CD1c-positive myeloid dendritic cell (primary cell): ENCODE measurements around the gene VWF.
"Not testable (repeated sequence)": the region's sequence is repeated elsewhere in the genome, so short reads cannot be mapped to it uniquely, and the experiment has no call there.

Experiments
- DNase-seq: peaks from one replicate; pipeline ENCODE4 v3.0.0-alpha.2; 2016; ENCODE audit errors: extremely low spot score

VWF gene

DNA sequence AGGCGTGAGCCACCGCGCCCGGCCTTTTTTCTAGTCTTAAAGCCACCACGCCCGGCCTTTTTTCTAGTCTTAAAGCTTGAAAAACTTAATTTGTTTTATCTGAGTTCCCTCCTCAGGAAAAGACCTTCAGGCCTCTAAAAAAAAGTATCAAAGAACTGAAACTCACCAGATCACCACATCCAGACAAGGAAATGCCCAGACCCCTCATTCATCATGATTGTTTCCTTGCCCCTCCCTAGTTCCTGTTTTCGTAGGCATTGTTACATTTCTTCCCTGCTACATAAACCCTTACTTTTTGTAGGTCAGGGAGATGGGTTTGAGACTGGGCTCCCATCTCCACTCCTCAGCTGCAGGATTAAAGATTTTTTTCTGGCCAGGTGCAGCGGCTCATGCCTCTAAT is 21.1 kb upstream of the VWF start:
- peak; percentile 79 for DNase-seq

DNA sequence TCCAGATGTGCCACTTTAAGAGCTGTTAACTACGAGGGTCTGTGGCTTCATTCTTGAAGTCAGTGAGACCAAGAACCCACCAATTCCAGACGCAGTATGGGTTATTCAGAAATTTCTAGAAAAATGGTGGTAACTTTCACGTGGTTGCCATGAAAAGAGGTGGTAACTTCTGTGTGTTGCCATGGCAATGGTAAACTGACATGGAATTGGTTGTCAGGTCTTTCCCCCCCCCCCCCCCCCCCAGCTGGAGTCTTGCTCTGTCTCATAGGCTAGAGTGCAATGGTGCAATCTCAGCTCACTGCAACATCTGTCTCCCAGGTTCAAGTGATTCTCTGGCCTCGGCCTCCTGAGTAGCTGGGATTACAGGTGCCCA is 18.8 kb upstream of the VWF start:
- no peak for DNase-seq

DNA sequence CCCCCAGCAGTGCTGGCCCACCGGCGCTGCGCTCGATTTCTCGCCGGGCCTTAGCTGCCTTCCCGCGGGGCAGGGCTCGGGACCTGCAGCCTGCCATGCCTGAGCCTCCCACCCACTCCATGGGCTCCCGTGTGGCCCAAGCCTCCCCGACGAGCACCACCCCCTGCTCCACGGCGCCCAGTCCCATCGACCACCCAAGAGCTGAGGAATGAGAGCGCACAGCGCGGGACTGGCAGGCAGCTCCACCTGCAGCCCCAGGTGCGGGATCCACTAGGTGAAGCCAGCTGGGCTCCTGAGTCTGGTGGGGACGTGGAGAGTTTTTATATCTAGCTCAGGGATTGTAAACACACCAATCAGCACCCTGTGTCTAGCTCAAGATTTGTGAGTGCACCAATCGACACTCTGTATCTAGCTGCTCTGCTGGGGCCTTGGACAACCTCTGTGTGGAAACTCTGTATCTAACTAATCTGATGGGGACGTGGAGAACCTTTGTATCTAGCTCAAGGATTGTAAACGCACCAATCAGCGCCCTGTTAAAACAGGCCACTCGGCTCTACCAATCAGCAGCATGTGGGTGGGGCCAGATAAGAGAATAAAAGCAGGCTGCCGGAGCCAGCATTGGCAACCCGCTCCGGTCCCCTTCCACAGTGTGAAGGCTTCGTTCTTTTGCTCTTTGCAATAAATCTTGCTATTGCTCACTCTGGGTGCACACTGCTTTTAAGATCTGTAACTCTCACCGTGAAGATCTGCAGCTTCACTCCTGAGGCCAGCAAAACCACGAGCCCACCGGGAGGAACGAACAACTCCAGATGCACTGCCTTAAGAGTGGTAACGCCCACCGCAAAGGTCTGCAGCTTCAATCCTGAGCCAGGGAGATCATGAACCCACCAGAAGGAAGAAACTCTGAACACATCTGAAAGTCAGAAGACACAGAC is 18.2 kb upstream of the VWF start:
- not testable (repeated sequence) for DNase-seq

DNA sequence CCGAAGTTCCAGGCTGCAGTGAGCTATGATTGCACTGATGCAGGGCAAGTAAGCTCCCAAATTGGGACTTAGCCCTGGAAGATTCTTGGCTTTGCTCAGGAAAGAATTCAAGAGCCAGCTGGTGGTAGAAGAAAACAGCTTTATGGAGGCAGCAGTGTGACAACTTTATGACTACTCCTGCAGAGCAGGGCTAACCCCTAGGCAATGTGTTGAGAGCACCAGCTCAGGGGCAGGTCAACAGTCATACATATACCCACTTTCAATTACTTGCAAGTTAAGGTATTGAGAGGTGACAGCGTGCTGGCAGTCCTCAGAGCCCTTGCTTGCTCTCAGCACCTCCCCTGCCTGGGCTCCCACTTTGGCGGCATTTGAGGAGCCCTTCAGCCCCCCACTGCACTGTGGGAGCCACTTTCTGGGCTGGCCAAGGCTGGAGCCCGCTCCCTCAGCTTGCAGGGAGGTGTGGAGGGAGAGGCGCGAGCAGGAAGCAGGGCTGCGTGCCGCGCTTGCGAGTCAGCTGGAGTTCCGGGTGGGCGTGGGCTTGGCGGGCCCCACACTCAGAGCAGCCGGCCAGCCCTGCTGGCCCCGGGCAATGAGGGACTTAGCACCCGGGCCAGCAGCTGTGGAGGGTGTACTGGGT is 17.4 kb upstream of the VWF start:
- not testable (repeated sequence) for DNase-seq

DNA sequence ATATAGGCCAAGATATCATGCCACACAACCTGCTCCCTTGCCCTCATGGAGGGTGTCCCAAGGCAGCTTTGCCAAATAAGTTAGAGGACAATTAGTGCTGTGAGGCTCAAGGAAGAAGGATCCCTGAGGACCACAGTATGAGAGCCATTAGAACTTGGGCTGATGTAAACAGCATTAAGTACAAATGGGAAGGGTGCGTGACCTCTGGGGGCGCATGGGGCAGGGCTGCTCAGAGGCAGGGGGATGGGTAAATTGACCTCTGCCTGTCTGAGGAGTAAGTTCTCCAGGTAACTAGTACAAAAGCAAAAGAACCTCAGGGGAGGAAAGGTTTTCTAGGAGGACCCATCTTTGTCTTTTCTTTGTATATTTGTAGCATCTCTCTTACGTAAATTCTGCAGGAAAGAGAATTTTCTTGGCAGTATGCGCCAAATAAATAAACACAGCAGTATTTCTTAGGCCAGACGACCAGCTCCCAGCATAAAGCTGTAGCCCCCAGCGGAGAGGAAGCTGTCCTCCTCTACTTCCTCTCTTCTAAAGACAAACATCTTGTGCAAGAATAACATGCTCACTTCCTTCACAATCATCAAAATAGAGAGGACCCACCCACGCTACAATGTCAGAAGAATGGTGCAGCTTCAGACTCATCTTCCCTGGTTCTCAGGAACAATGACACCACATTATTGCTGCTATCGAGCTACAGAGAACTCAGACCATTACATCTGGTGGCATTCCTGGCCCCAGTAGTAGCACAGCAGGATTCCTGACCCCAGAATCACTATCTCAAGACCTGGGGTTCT is 16.4 kb upstream of the VWF start:
- peak; percentile 98 for DNase-seq

DNA sequence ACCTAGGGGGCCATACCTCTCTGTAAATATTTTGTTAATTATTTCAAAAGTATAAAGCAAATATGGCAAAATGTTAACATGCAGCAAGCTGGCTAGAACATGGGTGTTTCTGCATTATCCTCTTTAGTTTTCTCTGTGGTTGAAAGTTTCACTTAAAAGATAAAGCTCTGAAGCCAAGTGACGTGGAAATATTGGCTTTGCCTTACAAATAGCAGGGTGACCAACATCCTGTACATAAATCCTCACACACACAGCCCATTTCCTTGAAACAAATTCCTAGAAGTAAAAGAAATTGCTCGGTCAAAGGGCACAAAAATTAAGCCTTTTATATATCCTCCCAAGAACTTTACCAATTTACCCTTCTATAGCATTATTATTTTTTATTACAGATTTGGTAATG is 10.6 kb upstream of the VWF start:
- no peak for DNase-seq

DNA sequence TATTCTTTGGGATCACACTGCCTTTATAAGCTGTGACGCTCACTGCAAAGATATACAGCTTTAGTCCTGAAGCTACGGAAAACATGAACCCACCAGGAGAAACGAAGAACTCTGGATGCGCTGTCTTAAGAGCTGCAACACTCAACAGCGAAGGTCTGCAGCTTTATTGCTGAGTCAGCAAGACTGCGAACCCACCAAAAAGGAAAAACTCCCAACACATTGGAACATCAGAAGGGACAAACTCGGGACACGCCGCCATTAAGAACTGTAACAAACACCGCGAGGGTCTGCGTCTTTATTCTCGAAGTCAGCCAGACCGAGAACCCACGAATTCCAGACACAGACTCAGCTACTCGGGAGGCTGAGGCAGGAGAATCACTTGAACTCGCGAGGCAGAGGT is 9.2 kb upstream of the VWF start:
- no peak for DNase-seq

DNA sequence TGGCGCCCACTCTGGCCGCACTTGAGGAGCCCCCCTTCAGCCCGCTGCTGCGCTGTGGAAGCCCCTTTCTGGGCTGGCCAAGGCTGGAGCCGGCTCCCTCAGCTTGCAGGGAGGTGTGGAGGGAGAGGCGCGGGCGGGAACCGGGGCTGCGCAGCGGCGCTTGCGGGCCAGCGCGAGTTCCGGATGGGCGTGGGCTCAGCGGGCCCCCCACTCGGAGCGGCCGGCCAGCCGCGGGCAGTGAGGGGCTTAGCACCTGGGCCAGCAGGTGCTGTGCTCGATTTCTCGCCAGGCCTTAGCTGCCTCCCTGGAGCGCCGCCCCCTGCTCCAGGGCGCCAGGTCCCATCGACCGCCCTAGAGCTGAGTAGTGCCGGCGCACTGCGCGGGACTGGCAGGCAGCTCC is 8.0 kb upstream of the VWF start:
- DNase-seq, result no peak

DNA sequence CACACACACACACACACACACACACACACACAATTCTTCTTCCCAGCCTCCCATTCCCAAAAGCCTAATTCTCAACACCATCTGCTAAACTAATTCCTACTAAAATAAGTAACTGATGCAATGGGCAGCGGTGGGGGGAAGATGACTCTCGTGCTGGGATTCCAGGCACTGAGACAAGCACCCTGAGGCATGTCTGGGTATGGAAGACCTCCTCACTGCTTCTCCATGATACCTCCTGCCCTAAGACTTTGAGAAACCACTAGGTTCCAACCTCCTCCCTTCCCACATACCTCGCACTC is 789 bp upstream of the VWF start:
- DNase-seq, result no peak

DNA sequence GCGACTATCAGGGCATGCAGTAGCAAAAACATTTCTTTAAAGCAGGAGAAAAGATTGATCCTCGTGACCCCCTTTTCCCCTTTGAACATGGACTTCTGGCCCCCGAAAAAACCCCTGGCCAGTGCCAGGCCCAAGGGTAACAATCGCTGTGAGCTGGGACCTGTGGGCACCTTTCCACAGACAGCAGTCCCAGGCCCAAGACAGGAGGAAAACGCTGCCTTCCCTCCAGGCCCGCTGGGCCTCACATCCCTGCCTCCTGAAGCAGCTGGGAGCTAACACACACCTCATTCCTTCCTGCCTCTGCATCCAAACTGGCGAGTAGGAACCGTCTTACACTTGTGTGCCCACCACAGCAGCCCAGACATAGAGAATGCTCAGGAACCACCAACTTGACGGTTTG is 1.2 kb downstream of the VWF start:
- DNase-seq, result no peak

DNA sequence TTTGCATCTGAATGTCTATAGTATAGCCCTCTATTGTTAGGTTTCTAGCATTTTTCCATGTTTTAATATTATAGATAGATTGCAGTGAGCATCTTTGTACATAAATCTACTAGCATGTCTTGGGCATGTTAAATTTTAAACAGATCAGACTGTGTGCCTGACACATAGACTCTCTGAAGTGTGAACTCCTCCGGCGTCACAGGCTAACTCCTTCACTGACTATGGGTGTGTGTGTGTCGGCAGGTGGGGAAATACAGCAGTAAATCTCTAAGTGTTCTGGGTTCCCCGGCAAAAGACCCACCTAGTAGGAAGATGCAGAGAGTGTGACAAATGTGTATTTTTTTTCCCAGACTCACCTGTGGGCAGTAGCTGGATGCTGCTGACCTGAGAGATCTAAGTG is 2.3 kb downstream of the VWF start:
- DNase-seq, result no peak

DNA sequence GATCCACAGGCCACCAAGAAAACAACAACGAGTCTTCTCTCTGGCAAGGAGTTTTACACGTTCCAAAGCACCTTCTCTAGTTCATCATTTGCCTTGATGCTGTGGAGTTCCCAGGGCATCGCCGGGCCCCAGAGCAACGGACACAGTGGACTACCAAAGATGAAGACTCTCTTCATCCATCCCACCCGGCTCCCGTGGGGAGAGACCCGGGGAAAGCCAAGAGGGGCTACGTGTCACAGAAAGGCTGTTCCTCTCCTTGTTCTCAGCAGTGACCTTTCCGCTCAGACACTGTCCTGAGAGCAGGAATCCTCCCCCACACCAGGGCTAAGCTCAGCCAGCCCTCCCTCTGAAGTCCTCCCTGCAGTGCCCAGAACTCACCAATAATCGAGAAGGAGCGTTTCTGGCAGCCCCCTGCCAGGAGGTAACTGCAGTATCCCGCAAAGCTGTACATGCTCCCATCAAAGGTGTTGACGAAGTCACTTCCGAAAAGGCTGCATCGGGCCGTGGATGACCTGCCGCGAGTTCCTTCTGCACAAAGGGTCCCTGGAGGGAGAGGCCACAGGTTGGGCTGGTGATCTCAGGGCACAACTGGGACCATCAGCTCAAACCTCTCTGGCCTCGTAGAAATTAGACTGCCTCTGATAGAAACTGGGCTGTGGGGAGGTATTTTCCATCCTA is 3.5 kb downstream of the VWF start:
- no peak for DNase-seq

DNA sequence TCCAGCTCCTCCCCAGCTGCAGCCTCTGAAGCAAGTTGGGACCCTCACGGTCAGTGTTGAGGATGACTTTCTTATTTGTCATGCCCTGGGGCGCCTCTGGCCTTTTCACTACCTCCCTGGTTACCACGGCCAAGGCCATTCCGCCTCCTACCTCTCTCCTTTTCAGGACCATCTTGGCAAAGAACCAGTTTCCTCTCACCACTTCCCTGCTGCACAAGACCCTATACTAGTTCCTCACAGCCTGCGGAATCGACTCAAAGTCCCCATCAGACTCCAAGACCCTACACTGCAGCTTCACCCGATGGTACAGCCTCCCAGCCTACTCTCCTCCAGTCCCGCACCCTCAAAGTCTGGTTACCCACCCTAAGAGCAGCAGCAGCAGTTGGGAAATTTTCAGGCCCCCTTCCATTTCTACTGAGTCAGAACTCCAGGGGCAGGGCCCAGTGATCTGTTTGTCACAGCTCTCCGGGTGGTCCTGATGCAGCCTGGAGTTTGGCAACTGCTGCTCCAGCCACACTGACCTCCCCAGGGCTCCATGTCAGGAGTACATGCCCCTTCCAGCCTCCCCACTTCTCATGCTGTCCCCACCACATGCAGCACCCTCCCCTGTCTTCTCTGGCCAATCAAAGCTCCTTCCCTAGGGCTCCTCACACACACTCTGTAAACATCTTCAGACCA is 5.4 kb downstream of the VWF start:
- peak; percentile 16 for DNase-seq

DNA sequence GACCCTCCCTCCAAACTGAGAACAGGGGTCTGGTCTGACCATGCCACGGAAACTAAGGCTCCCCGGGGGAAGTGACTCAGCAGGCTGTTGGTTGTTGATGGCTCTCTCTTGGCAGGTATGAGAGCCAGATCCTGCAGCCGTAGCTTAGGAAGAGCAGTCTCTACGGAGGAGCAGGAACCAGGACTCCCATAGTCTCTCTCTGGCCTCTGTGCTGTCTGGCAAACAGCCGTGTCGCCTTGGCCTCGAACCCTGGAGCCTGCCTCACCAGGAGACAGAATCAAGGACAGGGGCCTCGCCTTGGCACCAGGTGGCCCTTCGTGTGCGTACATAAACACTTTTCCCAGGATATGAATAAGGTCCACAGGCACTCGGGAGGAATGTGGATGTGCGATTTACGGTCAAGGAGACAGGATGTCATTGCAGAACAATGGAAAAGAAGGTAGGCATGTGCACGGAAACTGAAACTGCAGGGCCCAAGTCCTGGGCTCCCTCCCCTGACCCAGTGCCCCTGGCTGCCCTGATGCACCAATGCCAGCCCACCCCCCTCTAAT is 7.9 kb downstream of the VWF start:
- no peak for DNase-seq

DNA sequence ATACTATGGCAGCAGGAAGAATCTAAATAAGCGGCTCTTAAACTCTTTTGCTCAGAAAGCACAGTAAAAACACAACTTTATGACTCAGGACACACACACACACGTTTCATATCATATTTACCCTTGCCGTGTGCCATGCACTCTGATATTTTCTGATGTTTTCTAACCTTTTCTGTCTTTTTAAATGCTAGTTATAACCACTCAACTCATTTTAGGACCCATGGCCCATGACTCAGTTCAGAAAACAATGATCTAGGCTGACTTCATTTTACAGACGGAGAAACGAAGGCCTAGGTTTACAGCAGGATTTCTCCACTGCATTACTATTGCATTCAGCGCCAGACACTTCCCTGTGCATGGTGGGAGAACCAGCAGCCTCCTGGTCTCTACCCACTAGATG is 9.1 kb downstream of the VWF start:
- DNase-seq, result no peak

DNA sequence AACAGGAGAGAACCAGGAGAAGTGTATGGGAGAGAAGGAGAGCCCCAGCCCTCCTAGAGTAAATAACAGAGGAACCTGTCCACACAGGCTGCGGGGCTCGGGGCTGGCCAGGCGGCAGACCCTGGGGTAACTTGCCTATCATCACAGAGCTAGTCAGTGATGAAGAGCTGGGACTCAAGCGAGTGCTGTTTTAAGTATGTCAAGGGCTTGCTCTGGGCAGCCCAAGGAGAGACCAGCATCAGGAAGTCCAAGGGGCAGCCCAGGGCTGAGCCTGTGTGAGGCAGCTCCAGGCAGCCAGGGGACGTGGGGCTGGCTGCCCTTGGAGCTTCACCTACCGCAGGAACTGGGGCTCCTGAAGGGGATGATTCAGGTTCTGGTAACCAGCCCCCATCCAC is 10.0 kb downstream of the VWF start:
- DNase-seq, result no peak

DNA sequence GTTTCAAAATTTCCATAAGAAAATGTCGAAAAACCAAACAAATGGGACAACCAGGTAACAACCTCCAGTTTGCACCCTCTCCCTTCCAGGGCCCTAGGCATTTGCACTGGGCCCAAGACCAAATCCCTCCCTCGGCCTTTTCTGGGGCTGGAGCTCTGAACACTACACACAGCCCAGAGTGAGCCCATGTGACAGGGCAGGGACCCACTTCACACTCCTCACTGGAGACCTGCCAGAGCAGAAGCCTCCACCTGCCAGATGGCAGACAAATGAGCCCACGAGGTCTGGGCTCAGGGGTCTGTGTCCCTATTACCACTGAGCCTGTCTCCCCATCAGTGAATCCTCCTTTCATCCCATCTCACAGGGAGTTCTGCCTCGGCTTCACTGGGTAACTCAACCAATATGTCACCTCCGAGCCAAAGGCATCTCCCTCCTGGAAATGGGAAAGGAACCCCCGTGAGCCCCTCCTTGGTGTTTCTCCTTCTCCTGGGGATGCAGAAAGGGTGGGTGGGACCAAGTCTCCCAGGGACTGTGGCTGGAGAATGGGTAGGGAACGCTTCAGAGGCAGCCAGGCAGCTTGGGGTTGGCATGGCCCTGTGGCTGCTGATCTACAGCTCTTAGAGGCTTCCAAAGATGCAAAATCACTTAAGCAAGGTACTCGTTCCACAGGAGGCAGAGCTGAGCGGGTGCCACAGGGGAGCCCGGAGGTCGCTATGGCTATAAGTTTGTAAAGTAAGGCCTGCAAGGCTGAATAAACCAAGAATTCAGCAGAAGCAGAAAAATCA is 10.6 kb downstream of the VWF start:
- DNase-seq, result no peak

DNA sequence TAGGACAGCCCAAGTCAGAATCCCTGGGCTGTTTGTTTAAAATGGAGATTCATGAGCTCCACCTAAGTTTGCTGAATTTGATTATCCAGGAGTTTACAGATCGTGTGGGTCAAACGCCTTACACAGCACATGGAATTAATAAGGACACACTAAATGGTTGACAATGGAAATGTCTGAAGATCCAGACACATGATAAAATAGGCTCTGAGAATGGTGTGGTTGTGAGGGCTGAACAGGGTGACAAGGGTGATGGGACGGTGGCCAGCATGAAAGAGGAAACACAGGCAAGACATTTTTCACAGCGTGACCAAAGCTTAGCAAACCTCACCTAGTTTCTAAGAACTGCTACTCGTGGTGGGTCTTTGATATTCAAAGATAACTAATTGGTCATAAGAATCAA is 12.5 kb downstream of the VWF start:
- DNase-seq, result peak; percentile 13

DNA sequence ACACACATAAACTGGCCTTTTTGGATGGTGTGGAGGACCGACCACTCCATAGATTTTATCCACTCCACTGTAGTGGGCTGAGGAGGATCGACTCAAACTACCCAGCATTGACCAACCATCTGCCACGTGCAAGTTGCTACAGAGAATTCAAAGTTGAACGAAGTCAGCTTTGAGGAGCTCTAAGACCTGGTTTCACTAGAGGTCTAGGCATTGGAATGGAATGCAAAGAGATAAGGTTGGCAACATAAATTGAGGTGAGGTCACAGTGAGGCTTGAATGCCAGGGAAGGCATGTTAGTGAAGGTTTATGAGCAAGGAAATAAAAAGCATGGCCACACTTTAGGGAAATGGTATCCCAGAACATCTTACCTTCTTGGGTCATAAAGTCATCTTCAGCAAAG is 14.5 kb downstream of the VWF start:
- DNase-seq, result no peak

DNA sequence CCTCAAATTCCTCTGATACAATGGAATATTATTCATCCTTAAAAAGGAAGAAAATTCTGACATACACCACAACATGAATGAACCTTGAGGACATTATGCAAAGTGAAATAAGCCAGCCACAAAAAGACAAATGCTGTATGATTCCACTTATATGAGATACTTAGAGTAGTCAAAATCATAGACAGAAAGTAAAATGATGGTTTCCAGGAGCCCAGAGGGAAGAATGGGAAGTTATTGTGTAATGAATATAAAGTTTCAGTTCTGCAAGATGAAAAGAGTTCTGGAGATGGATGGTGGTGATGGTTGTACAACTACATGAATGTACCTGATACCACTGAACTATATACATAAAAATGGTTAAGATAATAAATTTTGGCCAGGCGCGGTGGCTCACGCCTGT is 18.3 kb downstream of the VWF start:
- DNase-seq, result peak; percentile 67

DNA sequence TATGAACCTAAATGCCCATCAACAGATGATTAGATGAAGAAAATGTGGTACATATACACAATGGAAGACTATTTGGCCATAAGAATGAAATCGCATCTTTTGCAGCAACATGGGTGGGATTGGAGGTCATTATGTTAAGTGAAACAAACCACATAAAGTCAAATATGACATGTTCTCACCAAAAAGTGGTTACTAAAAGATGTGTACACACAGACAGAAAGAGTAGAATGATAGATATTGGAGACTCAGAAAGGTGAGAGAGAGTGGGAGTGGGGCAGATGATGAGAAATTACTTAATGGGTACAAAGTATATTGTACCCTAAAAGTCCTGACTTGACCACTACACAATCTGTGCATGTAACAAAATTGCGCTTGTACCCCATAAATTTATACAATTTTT is 19.6 kb downstream of the VWF start:
- DNase-seq, result no peak
